HEK293 (cell line): ENCODE results near the gene LUC7L2.

Experiments
- ELK4 ChIP-seq: IDR thresholded peaks from 2 replicates; pipeline ENCODE4 v1.6.1; 2011; ENCODE audit warnings: mild to moderate bottlenecking, low read depth, low read length, borderline replicate concordance
- FEZF1 ChIP-seq: fragments of 450-650 bp; formaldehyde crosslinking; IDR thresholded peaks from 2 replicates; pipeline ENCODE4 v1.5.1; 2016; ENCODE audit warnings: missing biosample characterization, missing genetic modification characterization
- GLIS1 ChIP-seq: fragments of 450-650 bp; formaldehyde crosslinking; IDR thresholded peaks from 2 replicates; pipeline ENCODE4 v1.5.1; 2016; ENCODE audit warnings: missing biosample characterization, missing genetic modification characterization
- KLF10 ChIP-seq: fragments of 450-650 bp; IDR thresholded peaks from 2 replicates; pipeline ENCODE4 v1.5.1; 2018; ENCODE audit warnings: missing biosample characterization, mild to moderate bottlenecking, missing genetic modification characterization
- MZF1 ChIP-seq: fragments of 450-650 bp; formaldehyde crosslinking; IDR thresholded peaks from 2 replicates; pipeline ENCODE4 v1.5.1; 2017; ENCODE audit warnings: missing biosample characterization, missing genetic modification characterization, borderline replicate concordance
- PRDM4 ChIP-seq: fragments of 450-650 bp; formaldehyde crosslinking; IDR thresholded peaks from 2 replicates; pipeline ENCODE4 v1.5.1; 2017; ENCODE audit warnings: missing biosample characterization, missing genetic modification characterization
- SALL2 ChIP-seq: fragments of 450-650 bp; formaldehyde crosslinking; IDR thresholded peaks from 2 replicates; pipeline ENCODE4 v1.5.0; 2017; ENCODE audit warnings: missing biosample characterization, mild to moderate bottlenecking, missing genetic modification characterization, borderline replicate concordance
- TRIM28 ChIP-seq: IDR thresholded peaks from 2 replicates; pipeline ENCODE4 v1.6.1; 2011; ENCODE audit warnings: low read length, control low read depth, borderline replicate concordance
- YY2 ChIP-seq: fragments of 450-650 bp; formaldehyde crosslinking; IDR thresholded peaks from 2 replicates; pipeline ENCODE4 v1.5.1; 2016; ENCODE audit warnings: missing biosample characterization, missing genetic modification characterization
- ZBTB10 ChIP-seq: fragments of 450-650 bp; formaldehyde crosslinking; IDR thresholded peaks from 2 replicates; pipeline ENCODE4 v1.5.1; 2016; ENCODE audit warnings: missing biosample characterization, missing genetic modification characterization
- ZEB2 ChIP-seq: fragments of 450-650 bp; formaldehyde crosslinking; IDR thresholded peaks from 2 replicates; pipeline ENCODE4 v1.5.1; 2016; ENCODE audit warnings: missing biosample characterization, missing genetic modification characterization
- ZFP3 ChIP-seq: fragments of 450-650 bp; formaldehyde crosslinking; IDR thresholded peaks from 2 replicates; pipeline ENCODE4 v1.5.1; 2016; ENCODE audit warnings: low read depth, missing biosample characterization, missing genetic modification characterization
- ZFP69B ChIP-seq: fragments of 450-650 bp; formaldehyde crosslinking; IDR thresholded peaks from 2 replicates; pipeline ENCODE4 v1.5.1; 2016; ENCODE audit warnings: missing biosample characterization, missing genetic modification characterization
- ZNF10 ChIP-seq: fragments of 450-650 bp; formaldehyde crosslinking; IDR thresholded peaks from 2 replicates; pipeline ENCODE4 v1.5.1; 2017; ENCODE audit warnings: missing biosample characterization, missing genetic modification characterization
- ZNF114 ChIP-seq: fragments of 450-650 bp; formaldehyde crosslinking; IDR thresholded peaks from 2 replicates; pipeline ENCODE4 v1.5.0; 2017; ENCODE audit warnings: missing biosample characterization, missing genetic modification characterization
- ZNF155 ChIP-seq: fragments of 450-650 bp; formaldehyde crosslinking; IDR thresholded peaks from 2 replicates; pipeline ENCODE4 v1.5.1; 2016; ENCODE audit warnings: missing biosample characterization, missing genetic modification characterization
- ZNF18 ChIP-seq: fragments of 450-650 bp; formaldehyde crosslinking; IDR thresholded peaks from 2 replicates; pipeline ENCODE4 v1.5.1; 2016; ENCODE audit warnings: missing biosample characterization, missing genetic modification characterization
- ZNF350 ChIP-seq: fragments of 450-650 bp; formaldehyde crosslinking; IDR thresholded peaks from 2 replicates; pipeline ENCODE4 v1.5.0; 2017; ENCODE audit warnings: missing biosample characterization, mild to moderate bottlenecking, missing genetic modification characterization
- ZNF37A ChIP-seq: fragments of 450-650 bp; IDR thresholded peaks from 2 replicates; pipeline ENCODE4 v1.5.1; 2018; ENCODE audit warnings: missing biosample characterization, missing genetic modification characterization
- ZNF529 ChIP-seq: fragments of 450-650 bp; formaldehyde crosslinking; IDR thresholded peaks from 2 replicates; pipeline ENCODE4 v1.5.1; 2017; ENCODE audit warnings: missing genetic modification characterization, missing biosample characterization; ENCODE audit not compliant: insufficient replicate concordance
- ZNF560 ChIP-seq: fragments of 450-650 bp; formaldehyde crosslinking; IDR thresholded peaks from 2 replicates; pipeline ENCODE4 v1.5.1; 2017; ENCODE audit warnings: missing biosample characterization, missing genetic modification characterization, borderline replicate concordance
- ZNF623 ChIP-seq: fragments of 450-650 bp; formaldehyde crosslinking; IDR thresholded peaks from 2 replicates; pipeline ENCODE4 v1.5.1; 2016; ENCODE audit warnings: missing biosample characterization, missing genetic modification characterization
- ZNF654 ChIP-seq: fragments of 450-650 bp; formaldehyde crosslinking; IDR thresholded peaks from 2 replicates; pipeline ENCODE4 v1.5.1; 2016; ENCODE audit warnings: low read depth, missing biosample characterization, missing genetic modification characterization
- ZNF664 ChIP-seq: fragments of 450-650 bp; formaldehyde crosslinking; IDR thresholded peaks from 2 replicates; pipeline ENCODE4 v1.5.1; 2016; ENCODE audit warnings: missing biosample characterization, missing genetic modification characterization
- ZNF670 ChIP-seq: fragments of 450-650 bp; formaldehyde crosslinking; IDR thresholded peaks from 2 replicates; pipeline ENCODE4 v1.5.1; 2016; ENCODE audit warnings: missing biosample characterization, missing genetic modification characterization, low read depth
- ZNF701 ChIP-seq: fragments of 450-650 bp; formaldehyde crosslinking; IDR thresholded peaks from 2 replicates; pipeline ENCODE4 v1.5.1; 2016; ENCODE audit warnings: missing biosample characterization, missing genetic modification characterization
- ZNF704 ChIP-seq: fragments of 450-650 bp; formaldehyde crosslinking; IDR thresholded peaks from 2 replicates; pipeline ENCODE4 v1.5.1; 2016; ENCODE audit warnings: missing biosample characterization, missing genetic modification characterization
- ZNF791 ChIP-seq: fragments of 450-650 bp; formaldehyde crosslinking; IDR thresholded peaks from 2 replicates; pipeline ENCODE4 v1.5.1; 2016; ENCODE audit warnings: missing biosample characterization, missing genetic modification characterization
- ZSCAN18 ChIP-seq: fragments of 450-650 bp; formaldehyde crosslinking; IDR thresholded peaks from 2 replicates; pipeline ENCODE4 v1.5.1; 2016; ENCODE audit warnings: missing biosample characterization, missing genetic modification characterization

The LUC7L2 gene

GRCh38 chr7:139340037-139340807, 19.5 kb upstream of the LUC7L2 start (continued):
- peak; percentile 62 for TF ChIP-seq PRDM4
- TF ChIP-seq ELK4 = peak; percentile 30; the same call in 1 of the 2 replicates
- no peak for TF ChIP-seq ZFP3 (tag by site-specific recombination)
- TF ChIP-seq ZEB2 (tag by site-specific recombination) = peak; percentile 84
- TF ChIP-seq ZNF350 (tag by site-specific recombination) = no peak
- no peak; the same call in 1 of the 2 replicates for TF ChIP-seq ZNF10 (tag by site-specific recombination)
- no peak for TF ChIP-seq FEZF1 (tag by site-specific recombination)
- TF ChIP-seq ZNF704 = no peak
- TF ChIP-seq ZNF529 (tag by site-specific recombination) = no peak
- peak; percentile 32; the same call in 1 of the 2 replicates for TF ChIP-seq ZNF623
- TF ChIP-seq TRIM28 = peak; percentile 87
- no peak for TF ChIP-seq KLF10 (tag by site-specific recombination)
- no peak; the same call in 1 of the 2 replicates for TF ChIP-seq ZNF664 (tag by site-specific recombination)
- TF ChIP-seq ZFP69B = peak; percentile 59; the same call in 1 of the 2 replicates
- TF ChIP-seq ZNF155 (tag by site-specific recombination) = no peak
- TF ChIP-seq ZNF560 = no peak
- TF ChIP-seq ZSCAN18 (tag by site-specific recombination) = peak; percentile 93; the same call in 1 of the 2 replicates
- peak; percentile 32; the same call in 1 of the 2 replicates for TF ChIP-seq ZNF18
- peak; percentile 61 for TF ChIP-seq YY2
- TF ChIP-seq ZBTB10 (tag by site-specific recombination) = no peak
- TF ChIP-seq ZNF701 (tag by site-specific recombination) = no peak
- no peak for TF ChIP-seq GLIS1 (tag by site-specific recombination)
- TF ChIP-seq ZNF114 (tag by site-specific recombination) = no peak
- no peak for TF ChIP-seq ZNF37A (tag by site-specific recombination)
- peak; percentile 30 for TF ChIP-seq ZNF654 (tag by site-specific recombination)
- 0 out of 2 replicates have a peak, but pooled peaks have one; percentile 32 for TF ChIP-seq SALL2 (tag by site-specific recombination)
- no peak for TF ChIP-seq MZF1 (tag by site-specific recombination)
- no peak for TF ChIP-seq ZNF791 (tag by site-specific recombination)
- TF ChIP-seq ZNF670 (tag by site-specific recombination) = no peak
